IgD-negative memory B cell (primary cell): Measurements from ENCODE around the gene THSD7A. TPM values are rescaled to one million over a fixed set of nuclear protein-coding genes. Genes with fewer than 3 reads are reported as not detected.

ENCODE experiments used
- H3K27ac Mint-ChIP-seq, 3 donors: one replicate each; pipeline ENCODE4 v1.8.0; 2020 to 2022; ENCODE audit warnings: mild to moderate bottlenecking in 3 of 3, mixed read lengths in 3 of 3, moderate library complexity in 1 of 3
- H3K27me3 Mint-ChIP-seq: one replicate; pipeline ENCODE4 v1.8.0; 2021; ENCODE audit warnings: mixed read lengths
- H3K36me3 Mint-ChIP-seq: one replicate; pipeline ENCODE4 v1.8.0; 2020; ENCODE audit warnings: mild to moderate bottlenecking, mixed read lengths
- H3K4me1 Mint-ChIP-seq, 3 donors: one replicate each; pipeline ENCODE4 v1.8.0; 2020 to 2022; ENCODE audit warnings: mixed read lengths in 3 of 3, mild to moderate bottlenecking in 1 of 3
- H3K4me3 Mint-ChIP-seq, 4 donors: one replicate each; pipeline ENCODE4 v1.8.0; 2020 to 2022; ENCODE audit warnings: mild to moderate bottlenecking in 4 of 4, mixed read lengths in 4 of 4, moderate library complexity in 3 of 4
- H3K9me3 Mint-ChIP-seq, 3 donors: one replicate each; pipeline ENCODE4 v1.8.0; 2020 to 2021; ENCODE audit warnings: mixed read lengths in 3 of 3, mild to moderate bottlenecking in 1 of 3
- polyA plus RNA-seq: library from polyadenylated mRNA; unstranded; fragments of 300-500 nt; fragmentation: Illumina TruSeq; gene quantifications from one replicate; pipeline ENCODE4 v1.2.3, GENCODE V29; 2021

Gene THSD7A
- polyA plus RNA-seq, 1 donor from 2014 or later: not detected

GRCh38 chr7:11713352-11713751 lies 118.6 kb downstream of the THSD7A start:
- Mint-ChIP-seq H3K27ac (no peak overlapping the region), H3K4me3 (no peak overlapping the region), H3K27me3 (no peaks in the 10 kb centered on the region), H3K36me3 (no peaks in the 10 kb centered on the region), H3K4me1 (no peaks in the 10 kb centered on the region), H3K9me3 (peaks cover 0 to 4% (median 0%) of the 10 kb centered on the region in 3 donors)

- H3K27ac Mint-ChIP-seq: no peak overlapping the region
- no peaks in the 10 kb centered on the region for H3K27me3 Mint-ChIP-seq
- no peak overlapping the region for H3K4me3 Mint-ChIP-seq
- H3K36me3 Mint-ChIP-seq: no peaks in the 10 kb centered on the region
- H3K4me1 Mint-ChIP-seq: no peaks in the 10 kb centered on the region
- H3K9me3 Mint-ChIP-seq: no peaks in the 10 kb centered on the region
Observed at GRCh38 chr7:11710377-11710776, 121.6 kb downstream of the THSD7A start.

DNA sequence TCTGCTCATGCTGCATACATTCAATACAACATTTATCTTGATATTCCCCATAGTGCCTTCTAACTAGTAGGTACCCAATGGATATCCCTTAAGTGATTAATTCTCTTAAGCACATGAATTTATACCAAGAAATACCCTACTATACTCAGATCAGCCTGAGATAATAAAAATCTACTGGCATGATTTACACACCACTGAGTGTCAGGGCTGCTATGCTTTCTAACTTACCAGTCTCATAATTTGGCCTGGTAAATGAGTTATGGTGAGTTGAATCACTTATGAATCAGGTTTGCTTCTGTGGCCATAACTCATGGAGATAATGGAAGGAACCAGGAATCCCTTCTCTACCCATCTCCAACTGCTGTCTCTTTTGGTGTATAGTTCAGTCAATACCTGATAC lies 122.8 kb downstream of the THSD7A start:
- no peaks in the 10 kb centered on the region for H3K9me3 Mint-ChIP-seq
- H3K4me1 Mint-ChIP-seq: no peaks in the 10 kb centered on the region
- H3K36me3 Mint-ChIP-seq: no peaks in the 10 kb centered on the region
- no peaks in the 10 kb centered on the region for H3K27me3 Mint-ChIP-seq
- no peak overlapping the region for H3K4me3 Mint-ChIP-seq
- H3K27ac Mint-ChIP-seq: no peak overlapping the region

- H3K27ac Mint-ChIP-seq: no peak overlapping the region
- H3K36me3 Mint-ChIP-seq: no peaks in the 10 kb centered on the region
- H3K4me1 Mint-ChIP-seq: no peaks in the 10 kb centered on the region
- H3K27me3 Mint-ChIP-seq: no peaks in the 10 kb centered on the region
- H3K9me3 Mint-ChIP-seq: no peaks in the 10 kb centered on the region
- H3K4me3 Mint-ChIP-seq: no peak overlapping the region
Observed at GRCh38 chr7:11707606-11708193, 124.3 kb downstream of the THSD7A start.

DNA sequence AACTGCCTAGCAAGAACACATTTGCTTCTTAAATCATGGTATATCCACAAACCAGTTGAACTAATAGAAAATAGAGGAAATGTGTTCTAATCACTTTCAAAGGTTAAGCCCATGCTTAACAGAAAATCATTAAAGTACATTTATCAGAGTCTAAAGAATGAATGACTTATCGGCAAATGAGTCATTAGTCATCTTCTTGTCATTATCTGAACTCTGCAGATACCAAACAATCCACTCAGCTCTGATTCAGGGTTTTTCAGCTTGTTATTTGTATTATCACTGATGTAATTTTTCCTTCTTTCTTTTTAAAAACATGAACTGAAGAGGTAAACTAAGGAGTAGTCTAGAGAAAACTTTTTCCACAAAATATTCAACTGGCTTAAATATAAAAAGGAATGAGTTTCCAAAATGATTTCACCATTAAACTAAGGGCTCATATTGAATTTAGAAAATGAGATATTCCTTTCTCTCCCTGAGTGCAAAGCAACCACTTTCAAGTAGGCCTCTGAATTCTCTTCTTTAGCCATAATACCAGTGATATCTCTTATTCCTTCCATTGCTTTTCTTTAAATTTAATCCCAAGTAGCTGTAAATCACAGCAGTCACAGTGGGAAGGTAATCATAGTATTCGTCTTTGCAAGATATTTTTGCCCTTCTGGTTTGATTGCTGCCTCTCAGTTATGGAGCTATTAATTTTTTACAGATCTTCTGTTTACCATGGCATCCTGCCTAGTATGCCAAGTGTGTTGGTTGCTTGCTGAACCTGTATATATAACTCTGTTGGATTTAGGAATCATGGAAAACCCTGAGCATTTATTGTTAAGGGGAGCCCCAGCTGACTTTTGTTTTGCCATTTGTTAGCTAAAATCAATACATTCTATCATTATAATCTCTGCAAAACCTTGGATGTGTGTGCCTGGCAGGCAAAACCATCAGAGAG lies 125.1 kb downstream of the THSD7A start:
- Mint-ChIP-seq H3K36me3 (no peaks in the 10 kb centered on the region), H3K27me3 (no peaks in the 10 kb centered on the region), H3K27ac (no peak overlapping the region), H3K9me3 (no peaks in the 10 kb centered on the region), H3K4me3 (no peak overlapping the region), H3K4me1 (no peaks in the 10 kb centered on the region)

GRCh38 chr7:11703829-11704228 lies 128.2 kb downstream of the THSD7A start:
- no peaks in the 10 kb centered on the region for H3K36me3 Mint-ChIP-seq
- no peak overlapping the region for H3K4me3 Mint-ChIP-seq
- no peaks in the 10 kb centered on the region for H3K27me3 Mint-ChIP-seq
- no peaks in the 10 kb centered on the region for H3K9me3 Mint-ChIP-seq
- no peaks in the 10 kb centered on the region for H3K4me1 Mint-ChIP-seq
- H3K27ac Mint-ChIP-seq: no peak overlapping the region

DNA sequence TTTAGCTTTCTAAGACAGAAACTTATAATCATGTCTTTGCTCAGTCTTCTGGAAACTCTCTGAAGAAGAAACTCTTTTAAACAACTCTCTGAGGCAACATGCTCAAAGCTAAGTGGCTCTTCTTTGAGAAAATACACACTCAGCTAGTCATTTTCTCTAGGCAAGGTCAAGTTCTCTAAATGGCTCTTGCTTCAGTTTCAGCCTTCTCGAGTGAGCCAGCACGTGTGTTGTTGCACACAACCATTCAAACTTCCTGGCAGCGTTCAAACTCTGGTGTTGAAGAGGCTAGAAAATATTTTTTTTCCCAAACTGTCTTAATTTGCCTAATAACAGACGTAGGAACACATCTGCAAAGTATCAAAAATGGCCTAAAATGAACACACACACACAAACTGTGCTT lies 129.1 kb downstream of the THSD7A start:
- Mint-ChIP-seq H3K36me3 (no peaks in the 10 kb centered on the region), H3K4me1 (no peaks in the 10 kb centered on the region), H3K4me3 (no peak overlapping the region), H3K27me3 (no peaks in the 10 kb centered on the region), H3K27ac (no peak overlapping the region), H3K9me3 (no peaks in the 10 kb centered on the region)

DNA sequence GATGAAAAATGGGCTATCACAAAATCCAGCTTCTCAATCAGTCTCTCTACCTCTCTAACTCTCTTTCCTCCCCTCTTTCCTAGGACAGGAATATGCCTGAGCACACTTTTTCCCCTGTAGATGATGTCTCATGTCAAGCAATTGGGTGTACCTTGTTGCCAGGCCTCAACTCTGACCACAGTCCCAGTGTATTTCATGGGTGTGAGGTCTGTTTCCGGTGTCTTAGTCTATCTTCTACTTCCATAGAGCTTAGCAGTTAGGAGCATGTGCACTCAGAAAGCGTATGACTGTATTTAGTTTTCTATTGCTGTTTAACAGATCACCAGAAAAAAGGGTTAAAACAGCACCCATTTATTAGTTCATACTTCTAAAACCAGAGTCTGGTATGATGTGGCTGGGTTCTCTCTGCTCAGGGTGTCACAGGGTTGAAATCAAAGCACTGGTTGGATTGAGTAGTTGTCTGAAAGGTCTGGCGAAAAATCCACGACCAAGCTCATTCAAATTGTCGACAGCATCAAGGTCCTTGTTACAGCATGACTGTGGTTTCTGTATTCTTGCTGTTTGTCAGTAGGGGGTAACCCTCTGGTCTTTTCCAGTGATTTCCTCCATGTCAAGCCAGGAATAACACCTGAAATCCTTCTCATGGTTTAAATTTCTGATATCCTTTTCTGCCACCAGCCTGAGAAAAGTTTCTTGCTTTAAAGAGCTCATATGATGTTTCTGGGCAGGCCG lies 130.0 kb downstream of the THSD7A start:
- Mint-ChIP-seq H3K36me3 (no peaks in the 10 kb centered on the region), H3K4me3 (no peak overlapping the region), H3K27me3 (no peaks in the 10 kb centered on the region), H3K27ac (no peak overlapping the region), H3K4me1 (no peaks in the 10 kb centered on the region), H3K9me3 (no peaks in the 10 kb centered on the region)

- Mint-ChIP-seq H3K36me3 (peaks cover 2% of the 10 kb centered on the region), H3K9me3 (no peaks in the 10 kb centered on the region), H3K27me3 (no peaks in the 10 kb centered on the region), H3K4me1 (no peaks in the 10 kb centered on the region), H3K27ac (no peak overlapping the region), H3K4me3 (no peak overlapping the region)
Observed at GRCh38 chr7:11699666-11700065, 132.3 kb downstream of the THSD7A start.

GRCh38 chr7:11698384-11698871 lies 133.6 kb downstream of the THSD7A start:
- Mint-ChIP-seq H3K4me1 (no peaks in the 10 kb centered on the region), H3K9me3 (no peaks in the 10 kb centered on the region), H3K36me3 (peaks cover 2% of the 10 kb centered on the region), H3K4me3 (no peak overlapping the region), H3K27me3 (no peaks in the 10 kb centered on the region), H3K27ac (no peak overlapping the region)

DNA sequence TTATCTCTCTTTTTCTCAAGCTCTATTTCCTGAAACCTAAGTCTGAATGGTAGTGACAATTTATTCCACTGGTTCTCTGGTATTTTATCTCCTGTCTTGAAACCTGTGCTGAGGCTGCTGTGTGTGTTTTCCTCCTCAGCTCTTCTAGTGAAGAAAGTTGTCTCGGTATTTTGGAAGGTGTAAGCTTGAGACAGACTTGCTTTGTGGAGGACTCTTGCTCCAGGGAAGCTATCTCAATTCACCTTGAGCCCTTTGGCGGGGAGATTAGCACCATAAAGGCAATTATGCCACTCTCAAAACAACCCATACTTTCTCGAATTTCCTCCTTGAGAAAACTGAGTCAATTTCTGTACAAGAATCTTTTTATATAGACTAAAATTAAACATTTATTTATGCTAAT lies 141.6 kb downstream of the THSD7A start:
- Mint-ChIP-seq H3K4me1 (no peaks in the 10 kb centered on the region), H3K27me3 (no peaks in the 10 kb centered on the region), H3K36me3 (peaks cover 2% of the 10 kb centered on the region), H3K4me3 (no peak overlapping the region), H3K27ac (no peak overlapping the region), H3K9me3 (peaks cover under 1 to 3% (median 3%) of the 10 kb centered on the region in 3 donors)

- no peak overlapping the region for H3K4me3 Mint-ChIP-seq
- H3K27ac Mint-ChIP-seq: no peak overlapping the region
- H3K36me3 Mint-ChIP-seq: no peaks in the 10 kb centered on the region
- H3K4me1 Mint-ChIP-seq: no peaks in the 10 kb centered on the region
- peaks cover 4 to 10% (median 5%) of the 10 kb centered on the region in 3 donors for H3K9me3 Mint-ChIP-seq
- H3K27me3 Mint-ChIP-seq: no peaks in the 10 kb centered on the region
Observed at GRCh38 chr7:11689096-11689495, 142.9 kb downstream of the THSD7A start.

- H3K36me3 Mint-ChIP-seq: no peaks in the 10 kb centered on the region
- H3K4me1 Mint-ChIP-seq: no peaks in the 10 kb centered on the region
- H3K27ac Mint-ChIP-seq: no peak overlapping the region
- no peaks in the 10 kb centered on the region for H3K27me3 Mint-ChIP-seq
- peaks cover 10 to 44% (median 18%) of the 10 kb centered on the region in 3 donors for H3K9me3 Mint-ChIP-seq
- H3K4me3 Mint-ChIP-seq: no peak overlapping the region
Observed at GRCh38 chr7:11681461-11681860, 150.5 kb downstream of the THSD7A start.

GRCh38 chr7:11675163-11675562 lies 156.8 kb downstream of the THSD7A start:
- no peak overlapping the region for H3K27ac Mint-ChIP-seq
- H3K27me3 Mint-ChIP-seq: no peaks in the 10 kb centered on the region
- no peaks in the 10 kb centered on the region for H3K36me3 Mint-ChIP-seq
- peaks cover 6 to 24% (median 7%) of the 10 kb centered on the region in 3 donors for H3K9me3 Mint-ChIP-seq
- no peak overlapping the region for H3K4me3 Mint-ChIP-seq
- no peaks in the 10 kb centered on the region for H3K4me1 Mint-ChIP-seq

DNA sequence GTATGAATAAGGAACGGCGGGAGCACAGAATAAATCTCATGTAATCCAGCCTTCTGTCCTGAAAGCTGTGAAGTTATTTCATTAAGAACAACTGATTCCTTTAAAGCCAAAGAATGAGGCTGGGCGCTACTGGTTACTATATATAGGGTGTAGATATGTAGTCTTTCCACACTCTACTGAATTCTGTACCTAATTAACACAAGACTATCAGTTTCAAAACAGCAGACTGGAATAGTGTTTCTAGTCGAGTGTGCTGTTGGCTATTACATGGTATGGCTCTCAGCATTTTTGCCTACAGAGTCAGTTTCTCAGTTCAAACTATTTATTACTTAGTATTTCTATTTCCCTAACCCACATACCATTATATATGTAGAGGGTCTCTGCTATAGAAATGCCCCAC lies 163.3 kb downstream of the THSD7A start:
- no peaks in the 10 kb centered on the region for H3K27me3 Mint-ChIP-seq
- H3K27ac Mint-ChIP-seq: no peak overlapping the region
- no peak overlapping the region for H3K4me3 Mint-ChIP-seq
- H3K4me1 Mint-ChIP-seq: no peaks in the 10 kb centered on the region
- H3K36me3 Mint-ChIP-seq: no peaks in the 10 kb centered on the region
- H3K9me3 Mint-ChIP-seq: no peaks in the 10 kb centered on the region
